ENCODE results near the gene RNF187.

Gene RNF187

DNA sequence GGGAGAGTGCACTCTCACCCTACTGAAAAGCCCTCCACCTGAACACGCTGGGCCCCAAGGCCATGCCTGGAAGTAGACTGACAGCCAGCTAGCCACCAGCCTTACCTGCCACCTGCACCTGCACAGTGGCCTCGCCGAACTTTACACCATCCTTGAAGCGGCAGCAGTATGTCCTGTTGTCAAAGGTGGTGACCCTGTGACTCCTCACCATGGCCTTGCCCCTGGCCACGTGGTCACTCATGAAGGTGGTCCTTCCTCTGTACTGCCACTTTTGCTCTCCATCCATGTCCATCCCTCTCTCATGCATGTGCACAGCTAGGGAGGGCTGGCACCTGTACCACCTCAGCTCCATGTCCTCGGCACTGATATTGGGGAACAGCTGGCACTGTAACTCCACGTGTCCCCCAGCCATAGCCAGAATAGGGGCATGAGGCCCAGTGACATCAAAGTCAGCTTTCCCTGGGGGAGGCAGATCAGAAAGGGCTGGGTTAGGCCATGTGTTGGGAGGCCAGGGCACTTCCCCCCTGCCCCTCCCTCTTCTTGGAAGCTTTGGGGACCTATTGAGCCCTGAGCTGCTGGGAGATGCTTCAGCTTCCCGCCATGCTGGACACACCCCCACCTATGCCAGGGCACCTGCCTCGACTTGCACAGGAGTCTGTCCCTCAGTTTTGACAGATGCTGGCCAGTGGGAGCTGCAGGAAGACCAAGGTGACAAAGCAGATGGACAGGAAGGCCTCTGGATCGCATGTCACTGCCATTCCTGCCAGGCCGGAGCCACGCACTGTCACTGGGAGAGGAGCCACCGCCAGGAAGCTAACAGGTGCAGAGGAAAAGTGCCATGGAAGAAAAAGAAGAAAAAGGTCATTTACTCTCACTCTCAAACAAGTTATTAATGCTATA lies 24.6 kb downstream of the RNF187 start:
- DNase-seq = no peak

- DNase-seq = no peak
Observed at GRCh38 chr1:228512781-228513198, 25.6 kb downstream of the RNF187 start.

DNA sequence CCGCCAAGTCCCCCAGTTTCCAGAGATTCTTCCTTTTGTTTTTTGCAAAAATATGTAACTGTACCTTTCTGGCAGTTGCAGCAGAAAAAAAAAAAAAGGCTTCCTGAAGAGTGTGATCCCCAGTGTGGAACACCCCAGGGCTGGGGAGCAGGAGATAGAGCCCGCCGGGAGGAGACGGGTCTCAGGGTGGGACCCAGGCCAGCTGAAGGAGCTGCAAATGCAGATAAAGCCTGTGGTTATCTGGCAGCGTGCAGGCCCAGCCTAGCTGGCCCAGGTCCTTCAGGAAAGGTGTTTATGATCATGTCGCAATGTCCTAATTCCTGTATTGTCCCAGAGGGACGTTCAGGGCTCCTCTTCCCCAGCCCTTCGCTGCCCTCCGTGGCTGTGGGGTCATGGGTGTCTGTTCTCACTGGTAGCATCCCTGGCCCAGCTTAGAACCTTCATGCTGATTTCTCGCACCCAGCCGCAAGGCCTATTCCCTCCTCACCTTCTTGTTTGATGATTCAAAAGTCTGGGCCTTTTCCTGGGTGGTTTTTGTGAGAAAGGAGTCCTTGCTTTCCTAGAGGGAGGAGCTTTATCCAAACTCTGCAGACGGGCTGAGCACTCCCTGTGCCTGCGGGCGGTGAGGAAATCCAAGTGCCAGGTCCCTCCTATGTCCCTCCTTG lies 26.2 kb downstream of the RNF187 start:
- DNase-seq = no peak

- DNase-seq = no peak
Observed at GRCh38 chr1:228514421-228514820, 27.2 kb downstream of the RNF187 start.

DNA sequence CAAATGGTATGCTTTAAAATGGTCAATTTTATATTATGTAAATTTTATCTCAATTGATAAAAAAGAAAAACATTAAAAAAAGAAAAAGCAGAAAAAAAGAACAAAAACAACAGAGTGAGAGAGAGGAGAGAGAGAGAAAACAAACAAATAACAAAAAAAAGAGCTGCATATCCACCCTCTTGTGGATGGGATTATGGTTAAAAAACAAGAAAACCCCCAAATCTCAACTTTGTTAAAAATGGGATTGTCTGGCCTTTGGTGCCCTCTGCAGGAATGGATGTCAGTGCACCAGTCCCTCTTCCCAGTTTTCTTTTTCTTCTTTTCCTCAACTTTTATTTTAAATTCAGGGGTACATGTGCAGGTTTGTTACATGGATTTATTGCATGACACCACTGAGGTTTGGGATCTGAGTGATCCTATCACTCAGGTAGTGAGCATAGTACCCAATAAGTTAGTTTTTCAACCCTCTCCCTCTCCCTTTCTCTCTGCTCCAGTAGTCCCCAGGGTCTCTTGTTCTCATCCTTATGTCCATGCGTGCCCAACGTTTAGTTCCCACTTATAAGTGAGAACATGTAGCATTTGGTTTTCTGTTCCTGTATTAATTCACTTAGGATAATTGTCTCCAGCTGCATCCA lies 28.1 kb downstream of the RNF187 start:
- DNase-seq = no peak

DNA sequence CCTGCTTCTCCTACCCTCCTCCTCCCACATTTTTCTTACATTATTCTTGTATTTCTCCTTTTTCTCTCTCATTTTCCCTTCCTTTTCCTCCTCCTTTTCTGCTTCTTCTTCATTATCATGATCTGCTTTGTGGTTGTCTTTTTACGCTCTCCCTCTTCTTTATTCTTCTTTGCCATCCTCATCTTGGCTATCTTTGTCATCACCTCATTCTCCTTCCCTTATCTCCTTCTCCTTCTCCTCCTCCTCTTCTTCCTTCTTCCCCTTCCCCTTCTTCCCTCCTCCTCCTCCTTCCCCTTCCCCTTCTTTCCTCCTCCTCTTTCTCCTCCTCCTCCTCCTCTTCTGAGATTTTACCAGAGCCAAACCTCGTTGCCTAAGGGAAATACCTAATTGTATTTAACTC lies 30.5 kb downstream of the RNF187 start:
- DNase-seq = no peak

- DNase-seq = no peak
Observed at GRCh38 chr1:228527596-228527995, 40.4 kb downstream of the RNF187 start.

DNA sequence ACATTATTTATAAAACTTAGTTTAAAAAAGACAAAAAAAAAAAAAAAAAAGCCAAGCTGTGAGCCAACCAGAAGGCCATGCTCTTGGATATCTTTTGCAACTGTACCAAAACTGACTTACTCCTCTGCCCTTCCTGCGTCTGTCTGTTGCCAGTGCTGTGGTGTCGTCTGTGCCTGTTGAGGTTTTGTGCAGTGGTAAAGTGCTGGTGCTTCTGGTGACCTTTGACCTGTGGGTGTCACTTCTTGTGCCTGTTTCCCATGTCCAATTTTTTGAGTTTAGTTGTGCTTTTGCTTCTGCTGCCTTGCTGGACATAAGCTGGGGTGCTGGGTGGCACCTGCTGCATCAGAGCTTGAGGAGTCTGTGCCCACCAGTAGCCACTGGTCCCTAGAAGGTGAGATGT lies 41.4 kb downstream of the RNF187 start:
- DNase-seq = no peak

DNA sequence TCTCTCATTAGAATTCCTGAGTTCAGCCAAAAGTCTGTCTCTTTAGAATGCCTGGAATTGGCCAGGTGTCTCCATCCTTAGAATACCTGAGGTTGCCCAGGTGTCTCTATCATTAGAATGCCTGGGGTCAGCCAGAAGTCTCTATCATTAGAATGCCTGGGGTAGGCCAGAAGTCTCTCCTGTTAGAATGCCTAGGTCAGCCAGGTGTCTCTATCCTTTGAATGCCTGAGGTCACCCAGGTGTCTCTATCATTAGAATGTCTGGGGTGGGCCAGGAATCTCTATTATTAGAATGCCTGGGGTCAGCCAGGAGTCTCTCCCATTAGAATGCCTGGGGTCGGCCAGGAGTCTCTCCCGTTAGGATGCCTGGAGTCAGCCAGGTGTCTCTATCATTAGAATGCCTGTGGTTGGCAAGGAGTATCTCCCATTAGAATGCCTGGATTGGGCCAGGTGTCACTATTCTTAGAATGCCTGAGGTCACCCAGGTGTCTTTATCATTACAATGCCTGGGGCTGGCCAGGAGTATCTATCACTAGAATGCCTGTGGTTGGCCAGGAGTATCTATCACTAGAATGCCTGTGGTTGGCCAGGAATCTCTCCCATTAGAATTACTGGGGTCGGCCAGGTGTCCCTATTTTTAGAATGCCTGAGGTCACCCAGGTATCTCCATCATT lies 43.0 kb downstream of the RNF187 start:
- no peak for DNase-seq

DNA sequence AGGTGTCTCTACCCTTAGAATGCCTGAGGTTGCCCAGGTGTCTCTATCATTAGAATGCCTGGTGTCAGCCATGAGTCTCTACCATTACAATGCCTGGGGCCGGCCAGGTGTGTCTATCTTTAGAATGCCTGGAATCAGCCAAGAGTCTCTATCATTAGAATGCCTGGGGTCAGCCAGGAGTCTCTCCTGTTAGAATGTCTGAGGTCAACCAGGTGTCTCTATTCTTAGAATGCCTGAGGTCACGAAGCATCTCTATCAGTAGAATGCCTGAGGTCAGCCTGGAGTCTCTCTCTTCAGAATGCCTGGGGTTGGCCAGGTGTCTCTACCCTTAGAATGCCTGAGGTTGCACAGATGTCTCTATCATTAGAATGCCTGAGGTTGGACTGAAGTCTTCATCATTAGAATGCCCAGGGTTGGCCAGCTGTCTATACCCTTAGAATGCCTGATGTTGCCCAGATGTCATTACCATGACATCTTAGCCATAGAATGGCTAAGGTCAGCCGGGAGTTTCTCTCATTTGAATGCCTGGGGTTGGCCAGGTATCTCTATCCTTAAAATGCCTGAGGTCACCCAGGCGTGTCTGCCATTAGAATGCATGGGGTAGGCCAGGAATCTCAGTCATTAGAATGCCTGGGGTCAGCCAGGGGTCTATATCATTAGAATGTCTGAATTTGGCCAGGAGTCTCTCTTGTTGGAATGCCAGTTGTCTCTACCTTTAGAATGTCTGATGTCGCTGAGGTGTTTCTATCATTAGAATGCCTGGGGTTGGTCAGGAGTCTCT lies 44.0 kb downstream of the RNF187 start:
- DNase-seq = no peak

- DNase-seq = no peak
Observed at GRCh38 chr1:228538831-228539230, 51.6 kb downstream of the RNF187 start.

DNA sequence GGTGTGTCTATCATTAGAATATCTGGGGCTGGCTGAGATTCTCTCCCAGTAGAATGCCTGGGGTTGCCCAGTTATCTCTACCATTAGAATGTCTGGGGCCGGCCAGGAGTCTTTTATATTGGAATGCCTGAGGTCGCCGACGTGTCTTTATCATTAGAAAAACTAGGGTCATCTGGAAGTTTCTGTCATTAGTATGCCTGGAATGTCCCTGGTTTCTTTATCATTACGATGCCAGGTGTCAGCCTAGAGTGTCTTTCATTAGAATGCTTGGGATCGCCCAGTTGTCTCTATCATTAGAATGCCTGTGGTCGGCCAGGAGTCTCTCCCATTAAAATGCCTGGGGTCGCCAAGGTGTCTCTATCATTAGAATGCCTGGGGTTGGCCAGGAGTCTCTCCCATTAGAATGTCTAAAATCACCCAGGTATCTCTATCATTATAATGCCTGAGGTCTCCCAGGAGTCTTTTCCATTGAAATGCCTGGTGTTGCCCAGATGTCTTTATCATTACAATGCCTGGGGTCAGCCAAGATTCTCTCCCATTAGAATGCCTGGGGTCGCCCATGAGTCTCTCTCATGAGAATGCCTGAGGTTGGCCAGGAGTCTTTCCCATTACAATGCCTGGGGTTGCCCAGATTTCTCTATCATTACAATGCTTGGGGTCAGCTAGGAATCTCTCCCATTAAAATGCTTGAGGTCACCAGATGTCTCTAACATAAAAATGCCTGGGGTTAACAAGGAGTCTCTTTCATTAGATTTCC lies 53.2 kb downstream of the RNF187 start:
- DNase-seq = no peak

- no peak for DNase-seq
Observed at GRCh38 chr1:228541725-228542124, 54.5 kb downstream of the RNF187 start.

DNA sequence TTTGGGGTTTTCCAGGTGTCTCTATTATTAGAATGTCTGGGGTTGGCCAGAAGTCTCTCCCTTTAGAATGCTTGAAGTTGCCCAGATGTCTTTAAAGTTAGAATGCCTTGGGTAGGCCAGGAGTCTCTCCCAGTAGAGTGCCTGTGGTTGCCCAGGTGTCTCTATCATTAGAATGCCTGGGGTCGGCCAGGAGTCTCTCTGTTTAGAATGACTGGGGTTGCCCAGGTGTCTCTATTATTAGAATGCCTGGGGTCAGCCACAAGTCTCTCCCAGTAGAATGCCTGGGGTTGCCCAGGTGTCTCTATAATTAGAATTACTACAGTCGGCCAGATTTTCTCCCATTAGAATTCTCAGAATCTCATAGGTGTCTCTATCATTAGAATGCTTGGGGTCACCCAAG lies 55.2 kb downstream of the RNF187 start:
- no peak for DNase-seq

GRCh38 chr1:228542981-228543380 lies 55.8 kb downstream of the RNF187 start:
- no peak for DNase-seq

- DNase-seq = no peak
Observed at GRCh38 chr1:228543396-228543795, 56.2 kb downstream of the RNF187 start.

GRCh38 chr1:228544021-228544850 lies 57.1 kb downstream of the RNF187 start:
- no peak for DNase-seq

- no peak for DNase-seq
Observed at GRCh38 chr1:228544921-228545591, 57.9 kb downstream of the RNF187 start.
